ENCODE results near the gene NUP160. TPM values are rescaled to one million over a fixed set of nuclear protein-coding genes. Genes with fewer than 3 reads are reported as not detected.

NUP160 gene
- polyA plus RNA-seq, 1 donor from 2014 or later = 45.5 TPM

- TF ChIP-seq CTCF (IDR thresholded peaks at IDR 0.05; ENCODE audit: poor library complexity, severe bottlenecking) = peak; percentile 31
These were observed 80.0 kb downstream of the NUP160 start (continued) for GRCh38 chr11:47768101-47768612.

- Histone ChIP-seq H3K36me3 (ENCODE audit: insufficient read depth, low read length) (no peaks in the 10 kb centered on the region), H3K79me2 (replicated peaks; ENCODE audit: insufficient read depth, low read length) (peaks cover 32% of the 10 kb centered on the region), H2AFZ (ENCODE audit: low read depth, low read length) (peak overlapping the region; percentile 73), H3K27me3 (ENCODE audit: insufficient read depth, low read depth, low read length) (no peaks in the 10 kb centered on the region), H3K4me2 (ENCODE audit: low read length) (peak overlapping the region; percentile 82), H4K20me1 (ENCODE audit: insufficient read depth) (no peaks in the 10 kb centered on the region), H3K9me2 (ENCODE audit: insufficient read depth, low read length) (no peaks in the 10 kb centered on the region), H3K9ac (ENCODE audit: low read length) (peak overlapping the region; percentile 98), H3K4me3 (ENCODE audit: low read length) (peak overlapping the region; percentile 96), H3F3A (ENCODE audit: insufficient read depth, low read length, poor library complexity, severe bottlenecking) (peaks cover 7% of the 10 kb centered on the region), H3K9me3 (ENCODE audit: low read length) (no peaks in the 10 kb centered on the region), H3K27ac (ENCODE audit: low read length) (peak overlapping the region; percentile 93)
- no peak for TF ChIP-seq RAD21 (conservative IDR thresholded peaks at IDR 0.05)
- TF ChIP-seq EP300 (conservative IDR thresholded peaks at IDR 0.05; ENCODE audit: poor library complexity, severe bottlenecking) = no peak
- peak; percentile 26 for TF ChIP-seq SMC3 (conservative IDR thresholded peaks at IDR 0.05; ENCODE audit: poor library complexity)
- TF ChIP-seq POLR2AphosphoS5 (IDR thresholded peaks at IDR 0.05) = no peak
- TF ChIP-seq CTCF (IDR thresholded peaks at IDR 0.05; ENCODE audit: poor library complexity, severe bottlenecking) = no peak
- no peak for TF ChIP-seq EZH2 (IDR thresholded peaks at IDR 0.05; ENCODE audit: borderline replicate concordance, insufficient read depth, low read length, poor library complexity, severe bottlenecking)
- peak; percentile 56 for TF ChIP-seq MXI1 (conservative IDR thresholded peaks at IDR 0.05; ENCODE audit: poor library complexity, severe bottlenecking)
- TF ChIP-seq, protein P1, sequence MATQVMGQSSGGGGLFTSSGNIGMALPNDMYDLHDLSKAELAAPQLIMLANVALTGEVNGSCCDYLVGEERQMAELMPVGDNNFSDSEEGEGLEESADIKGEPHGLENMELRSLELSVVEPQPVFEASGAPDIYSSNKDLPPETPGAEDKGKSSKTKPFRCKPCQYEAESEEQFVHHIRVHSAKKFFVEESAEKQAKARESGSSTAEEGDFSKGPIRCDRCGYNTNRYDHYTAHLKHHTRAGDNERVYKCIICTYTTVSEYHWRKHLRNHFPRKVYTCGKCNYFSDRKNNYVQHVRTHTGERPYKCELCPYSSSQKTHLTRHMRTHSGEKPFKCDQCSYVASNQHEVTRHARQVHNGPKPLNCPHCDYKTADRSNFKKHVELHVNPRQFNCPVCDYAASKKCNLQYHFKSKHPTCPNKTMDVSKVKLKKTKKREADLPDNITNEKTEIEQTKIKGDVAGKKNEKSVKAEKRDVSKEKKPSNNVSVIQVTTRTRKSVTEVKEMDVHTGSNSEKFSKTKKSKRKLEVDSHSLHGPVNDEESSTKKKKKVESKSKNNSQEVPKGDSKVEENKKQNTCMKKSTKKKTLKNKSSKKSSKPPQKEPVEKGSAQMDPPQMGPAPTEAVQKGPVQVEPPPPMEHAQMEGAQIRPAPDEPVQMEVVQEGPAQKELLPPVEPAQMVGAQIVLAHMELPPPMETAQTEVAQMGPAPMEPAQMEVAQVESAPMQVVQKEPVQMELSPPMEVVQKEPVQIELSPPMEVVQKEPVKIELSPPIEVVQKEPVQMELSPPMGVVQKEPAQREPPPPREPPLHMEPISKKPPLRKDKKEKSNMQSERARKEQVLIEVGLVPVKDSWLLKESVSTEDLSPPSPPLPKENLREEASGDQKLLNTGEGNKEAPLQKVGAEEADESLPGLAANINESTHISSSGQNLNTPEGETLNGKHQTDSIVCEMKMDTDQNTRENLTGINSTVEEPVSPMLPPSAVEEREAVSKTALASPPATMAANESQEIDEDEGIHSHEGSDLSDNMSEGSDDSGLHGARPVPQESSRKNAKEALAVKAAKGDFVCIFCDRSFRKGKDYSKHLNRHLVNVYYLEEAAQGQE (IDR thresholded peaks at IDR 0.05; ENCODE audit: borderline replicate concordance) = peak; percentile 54
- TF ChIP-seq TAF1 (IDR thresholded peaks at IDR 0.05; ENCODE audit: low read depth) = peak; percentile 22
These were observed 81.5 kb downstream of the NUP160 start for GRCh38 chr11:47766509-47767227.
